Hematopoietic multipotent progenitor cell treated with erythropoietin and hydrocortisone succinate and interleukin-3 and kit ligand, for 8 days (in vitro differentiated cells): ENCODE data around the gene EGFR.
A peak's percentile ranks its signal among the peaks of the same experiment; 100 is the strongest.

Experiments
- DNase-seq: peaks from one replicate; pipeline ENCODE4 v3.0.0-alpha.2; 2015

Gene EGFR

DNA sequence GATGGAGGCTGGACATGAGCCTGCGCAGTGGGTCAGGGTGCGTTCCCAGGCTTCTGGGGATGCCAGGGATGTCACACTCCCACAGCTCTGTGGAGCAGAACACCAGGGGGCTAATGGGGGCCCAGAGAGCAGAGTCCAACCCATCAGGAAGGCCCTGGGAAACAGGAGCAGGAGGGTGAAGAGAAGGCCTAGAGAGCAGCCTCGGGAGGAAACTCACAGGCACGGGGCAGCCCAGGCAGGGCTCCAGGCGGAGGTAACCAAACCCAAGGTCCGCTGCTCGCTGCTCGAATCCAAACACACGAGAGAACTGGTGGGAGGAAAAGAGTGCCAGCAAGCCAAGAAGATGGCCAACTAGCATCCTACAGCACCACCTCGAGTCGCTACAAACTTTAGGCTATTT is 215.6 kb downstream of the EGFR start:
- no peak for DNase-seq

DNA sequence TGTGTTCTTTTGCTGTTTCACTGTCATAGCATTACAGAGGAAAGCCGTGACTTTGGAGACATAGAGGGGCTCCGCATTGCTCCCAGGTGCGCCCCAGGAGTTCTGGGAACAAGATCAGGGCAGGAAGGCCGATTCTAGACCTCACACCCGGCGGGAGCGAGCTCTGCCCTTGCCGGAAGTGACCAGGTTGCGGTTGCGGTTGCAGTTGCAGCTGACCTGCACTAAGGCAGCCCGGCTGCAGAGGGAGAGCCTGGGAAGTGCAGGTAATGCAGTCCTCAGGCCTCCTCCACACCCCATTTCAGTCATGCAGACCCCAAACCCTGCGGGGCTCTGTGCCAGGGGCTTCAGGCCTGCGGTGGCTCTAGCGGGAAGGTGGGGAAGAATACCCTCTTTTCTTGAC is 216.3 kb downstream of the EGFR start:
- no peak for DNase-seq

DNA sequence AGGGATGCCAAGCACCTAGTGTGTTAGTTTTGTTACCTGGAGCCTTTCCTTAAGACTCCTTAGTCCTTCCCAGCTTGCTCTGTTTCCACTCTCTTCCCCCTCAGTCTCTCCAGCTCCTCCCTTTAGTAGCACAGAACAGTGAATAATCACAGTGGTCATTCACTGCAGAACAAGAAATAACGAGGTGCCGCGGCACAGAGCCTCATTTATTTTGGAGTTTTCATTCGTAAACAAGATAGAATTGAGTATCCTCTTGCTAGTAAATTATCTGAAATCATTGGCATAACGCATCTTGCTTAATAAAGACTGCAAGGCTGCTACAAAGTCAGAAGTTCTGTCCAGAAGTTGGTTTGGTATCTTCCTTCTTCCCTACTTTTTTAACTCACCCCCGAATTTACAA is 217.0 kb downstream of the EGFR start:
- DNase-seq = no peak

DNA sequence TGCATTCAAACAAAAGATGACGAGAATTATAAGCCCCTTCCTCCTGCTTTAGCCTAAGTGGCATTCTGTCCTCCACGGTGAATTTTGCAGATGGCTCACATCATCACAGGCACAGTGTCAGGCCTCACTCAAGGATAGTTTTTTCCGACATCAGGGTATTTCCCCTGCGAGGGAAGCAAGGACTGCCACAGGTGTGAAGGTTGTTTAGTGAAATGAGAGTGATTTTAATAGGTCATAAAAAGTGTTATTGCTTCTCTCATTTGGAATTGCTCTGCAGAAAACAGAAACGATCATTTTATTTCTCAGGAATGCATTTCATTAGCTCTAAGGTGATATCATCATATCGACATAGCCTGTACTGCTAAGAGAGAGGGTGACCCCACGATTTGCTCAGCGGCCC is 217.7 kb downstream of the EGFR start:
- no peak for DNase-seq

DNA sequence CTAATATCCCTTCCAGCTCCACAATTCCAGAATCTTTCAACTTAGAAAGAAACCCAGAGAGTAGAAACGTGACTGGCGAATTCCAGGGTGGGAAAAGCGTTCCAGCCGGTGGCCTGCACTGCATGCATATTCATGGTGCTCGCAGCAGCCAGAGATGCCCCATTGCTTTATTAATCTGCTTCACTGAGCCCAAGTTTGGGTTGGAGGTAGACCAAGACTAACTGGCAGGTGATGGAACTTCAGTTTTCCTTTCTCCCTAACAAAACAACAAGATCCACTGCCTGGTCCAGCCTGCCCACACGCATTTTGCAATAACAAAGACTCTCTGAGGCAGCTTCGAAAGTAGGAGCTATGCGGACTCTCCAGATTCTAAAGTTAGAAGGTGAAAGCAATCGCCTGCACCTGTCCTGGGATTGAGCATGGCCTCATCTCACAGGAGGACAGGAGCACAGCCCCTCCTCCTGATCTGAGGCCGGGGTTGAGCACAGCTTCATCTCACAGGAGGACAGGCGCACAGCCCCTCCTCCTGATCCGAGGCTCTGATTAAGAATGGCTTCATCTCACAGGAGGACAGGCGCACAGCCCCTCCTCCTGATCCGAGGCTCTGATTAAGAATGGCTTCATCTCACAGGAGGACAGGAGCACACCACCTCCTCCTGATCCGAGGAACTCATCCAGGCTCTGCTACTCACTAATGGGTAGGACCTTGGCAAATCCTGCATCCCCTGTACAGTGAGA is 218.5 kb downstream of the EGFR start:
- no peak for DNase-seq

DNA sequence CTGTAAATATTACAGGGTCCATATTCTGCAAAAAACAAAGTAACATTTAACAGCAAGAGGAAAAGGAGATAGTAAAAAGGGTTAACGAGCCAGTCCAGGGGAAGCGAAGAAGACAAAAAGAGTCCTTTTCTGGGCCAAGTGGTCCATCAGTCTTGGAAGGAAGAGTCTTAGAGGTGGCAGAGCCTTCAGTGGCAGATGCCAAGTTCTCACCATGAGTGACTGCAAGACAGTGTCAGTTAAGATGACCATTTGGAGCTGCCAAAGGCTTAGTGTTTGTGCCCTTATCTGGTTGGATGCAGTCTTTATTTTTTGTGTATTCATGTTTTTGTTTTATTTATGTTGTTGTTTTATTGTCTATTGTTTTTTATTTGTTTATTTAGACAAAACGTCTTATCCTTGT is 220.6 kb downstream of the EGFR start:
- no peak for DNase-seq

DNA sequence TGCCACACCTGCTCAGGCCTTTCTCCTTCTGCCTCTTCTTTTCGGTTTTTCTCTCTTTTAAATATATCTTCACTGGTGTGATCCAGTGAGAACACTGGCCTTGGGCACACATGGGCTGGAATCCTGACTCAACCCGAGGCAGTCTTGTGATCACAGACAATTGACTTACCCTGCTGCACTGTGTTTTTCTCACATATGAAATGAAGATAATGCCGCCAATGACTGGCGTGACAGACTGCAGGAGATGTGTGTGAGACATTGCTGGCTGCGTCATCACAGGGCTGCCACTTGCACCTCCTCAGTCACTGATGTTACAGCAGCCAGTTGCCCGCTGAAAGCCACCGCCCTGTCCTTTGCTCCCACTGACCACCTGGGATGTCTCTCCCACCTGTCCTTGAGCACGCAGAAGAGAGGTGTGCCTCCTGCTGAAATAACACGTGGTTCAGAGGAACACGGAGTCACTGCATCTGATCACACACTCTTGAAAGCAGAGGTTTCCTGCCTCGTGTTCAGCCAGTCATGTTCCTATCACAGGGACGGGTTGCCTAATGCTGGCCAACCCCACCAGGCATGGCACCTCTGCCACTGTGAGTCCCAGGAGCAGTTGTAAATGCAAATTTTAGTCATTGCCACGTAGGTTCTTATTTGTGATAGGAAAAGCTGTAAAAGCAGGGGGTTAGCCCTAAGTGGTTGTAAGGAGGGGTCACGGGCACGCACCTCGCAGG is 221.8 kb downstream of the EGFR start:
- no peak for DNase-seq

DNA sequence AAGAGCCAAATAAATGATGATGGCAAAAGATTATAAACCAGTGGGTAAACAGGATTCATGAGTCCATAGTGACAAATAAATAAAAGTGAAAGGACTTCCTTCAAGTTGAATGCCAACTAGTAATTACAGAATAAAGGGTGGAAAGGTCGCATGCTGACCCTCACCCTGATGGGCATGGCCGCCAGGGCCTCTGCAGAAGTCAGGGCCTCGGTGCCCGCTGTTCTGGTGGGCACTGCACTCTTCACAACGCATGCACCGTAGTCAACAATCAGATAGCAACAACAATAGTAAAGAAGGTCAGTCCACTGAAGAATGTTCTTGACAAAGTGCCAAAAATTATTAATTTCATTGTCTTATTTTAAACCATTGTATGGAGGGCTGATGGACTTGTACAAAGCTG is 223.1 kb downstream of the EGFR start:
- no peak for DNase-seq

DNA sequence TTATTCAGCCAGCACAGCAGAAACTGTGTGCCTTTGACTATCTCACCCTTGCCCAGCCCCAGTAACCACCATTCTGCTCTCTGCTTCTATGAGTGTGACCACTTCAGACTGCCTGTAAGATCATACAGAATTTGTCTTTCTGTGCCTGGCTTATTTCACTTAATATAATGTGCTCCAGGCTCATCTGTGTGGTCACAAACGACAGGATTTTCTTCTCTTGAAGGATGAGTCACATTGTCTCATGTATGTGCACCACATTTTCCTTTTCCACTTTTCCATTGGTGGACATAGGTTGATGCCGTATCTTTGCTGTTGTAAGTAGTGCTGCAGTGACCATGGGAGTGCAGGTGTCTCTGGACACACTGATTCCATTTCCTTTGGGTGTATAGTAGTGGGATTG is 223.8 kb downstream of the EGFR start:
- no peak for DNase-seq

DNA sequence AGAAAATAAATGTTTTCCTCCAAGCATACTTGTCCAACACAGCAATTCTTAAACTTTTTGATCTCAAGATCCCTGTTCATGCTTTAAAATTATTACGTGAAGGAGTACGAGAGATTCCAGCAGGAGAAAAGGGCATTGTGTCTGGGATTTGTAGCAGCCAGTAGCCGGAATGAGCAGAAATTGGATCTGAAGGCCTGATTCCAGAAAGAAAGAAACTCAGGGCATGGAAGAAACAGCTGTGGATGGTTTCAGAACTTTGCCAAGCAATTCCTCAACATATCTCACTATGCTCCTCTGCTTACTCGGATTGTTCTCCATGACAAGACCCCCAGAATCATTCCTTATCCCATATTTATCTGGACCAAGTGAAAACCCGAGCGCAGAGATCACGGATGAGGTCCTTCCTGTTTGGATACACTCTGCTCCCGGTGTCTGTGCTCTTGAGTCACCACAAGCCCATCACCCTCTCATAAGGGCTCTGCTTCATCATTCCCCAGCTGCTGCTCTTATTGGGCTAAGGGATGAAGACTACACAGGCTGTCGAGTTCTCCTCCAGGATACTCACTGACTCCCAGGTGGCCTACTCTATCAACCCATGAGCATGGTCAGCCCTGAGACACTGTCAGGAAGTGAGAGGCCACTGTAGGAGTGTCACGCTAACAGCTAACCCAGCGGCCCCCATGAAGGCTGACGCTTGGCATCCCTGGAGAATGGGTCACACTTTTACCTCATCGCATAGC is 225.4 kb downstream of the EGFR start:
- DNase-seq = no peak

DNA sequence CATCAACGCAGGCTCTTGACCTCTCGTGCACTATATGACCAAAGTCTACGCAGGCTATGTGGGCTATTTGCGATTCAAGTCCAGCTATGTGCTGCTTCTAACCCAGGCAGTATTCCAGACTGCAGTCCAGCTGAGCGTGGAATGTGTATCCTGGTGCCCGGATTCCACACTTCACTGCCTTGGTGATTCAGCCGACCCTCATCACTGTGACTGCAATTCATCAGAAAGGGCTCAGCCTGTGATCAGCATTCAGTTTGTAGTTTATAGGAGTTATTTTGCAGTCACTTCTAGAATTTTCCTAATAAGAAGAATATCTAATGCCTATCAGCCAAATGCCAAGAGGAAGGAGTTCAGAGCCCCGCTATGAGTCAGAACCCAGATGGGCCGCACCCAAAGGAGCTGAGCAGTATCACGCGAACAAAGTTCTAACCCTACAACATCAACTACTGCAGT is 226.5 kb downstream of the EGFR start:
- DNase-seq = no peak

DNA sequence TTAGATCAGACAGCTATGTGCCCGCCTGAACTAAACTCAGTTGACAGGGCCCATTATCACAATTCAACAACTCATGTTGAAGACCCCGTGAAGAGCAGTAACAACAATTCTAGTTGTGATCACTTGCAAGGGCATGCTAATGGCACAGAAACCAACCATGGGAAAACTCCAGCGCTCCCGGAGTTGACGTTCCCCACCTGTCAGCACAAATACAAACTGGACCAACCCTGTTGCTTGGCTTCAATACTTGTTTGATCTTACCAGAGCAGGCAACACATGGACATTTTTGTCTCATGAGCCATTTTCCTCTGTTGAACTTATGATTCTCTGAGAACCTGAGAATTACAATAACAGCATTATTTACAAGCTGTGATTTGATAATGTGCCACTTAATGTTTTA is 227.4 kb downstream of the EGFR start:
- DNase-seq = no peak

DNA sequence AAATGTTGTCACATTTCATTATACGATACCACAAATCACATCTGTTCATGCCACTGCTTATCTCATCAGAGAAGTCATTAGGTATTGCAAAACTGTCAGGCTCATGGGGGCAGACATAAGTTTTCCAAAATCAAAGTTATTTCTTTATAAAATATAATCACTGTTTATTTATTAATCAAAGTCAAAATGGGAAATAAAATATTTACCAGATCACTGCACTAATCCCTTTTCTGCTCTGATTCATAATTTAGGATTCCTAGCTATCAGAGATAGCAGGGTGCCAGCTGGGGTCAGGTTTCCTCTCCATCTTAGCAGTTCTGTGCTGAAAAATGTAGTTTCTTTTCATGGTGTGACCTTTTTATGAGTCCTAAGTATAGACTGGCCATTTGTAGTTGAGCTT is 228.6 kb downstream of the EGFR start:
- no peak for DNase-seq

DNA sequence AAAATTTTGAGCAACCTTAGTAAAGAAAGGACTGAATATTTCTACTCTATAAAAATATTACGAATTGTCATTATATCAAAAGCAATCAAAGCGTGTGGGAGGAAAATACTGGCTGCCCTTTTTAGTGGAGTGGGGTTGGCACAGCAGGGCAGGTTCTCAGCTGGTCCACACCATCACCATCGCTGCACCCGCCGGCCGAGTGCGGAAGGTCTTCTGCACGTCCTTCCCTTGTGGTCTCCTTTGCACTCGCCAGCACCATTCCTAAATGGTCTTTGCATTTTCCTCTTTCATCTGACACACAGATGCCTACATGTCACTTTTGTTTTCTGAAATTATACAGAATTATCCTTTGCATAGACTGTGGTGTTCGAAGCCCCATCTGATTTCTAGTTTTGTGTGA is 229.7 kb downstream of the EGFR start:
- DNase-seq = no peak

DNA sequence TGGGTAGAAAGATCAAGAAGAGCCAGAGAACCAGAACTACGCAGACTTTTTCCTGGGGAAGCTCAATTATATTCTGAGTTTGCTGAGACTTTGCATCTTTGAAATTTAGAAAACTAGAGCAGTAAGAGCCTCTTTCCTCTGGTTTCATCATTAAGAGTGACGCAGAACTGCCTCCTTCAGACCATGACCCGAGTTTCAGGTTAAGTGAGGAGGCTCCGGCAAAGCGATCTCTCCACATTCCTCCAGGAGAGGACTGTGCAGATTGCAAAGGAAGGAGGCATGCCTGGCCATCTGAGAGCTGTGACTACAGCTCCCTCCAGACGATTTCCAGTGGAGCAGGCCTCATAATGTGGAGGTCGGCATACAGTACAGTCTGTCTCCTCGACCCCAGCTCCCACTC is 230.5 kb downstream of the EGFR start:
- no peak for DNase-seq

DNA sequence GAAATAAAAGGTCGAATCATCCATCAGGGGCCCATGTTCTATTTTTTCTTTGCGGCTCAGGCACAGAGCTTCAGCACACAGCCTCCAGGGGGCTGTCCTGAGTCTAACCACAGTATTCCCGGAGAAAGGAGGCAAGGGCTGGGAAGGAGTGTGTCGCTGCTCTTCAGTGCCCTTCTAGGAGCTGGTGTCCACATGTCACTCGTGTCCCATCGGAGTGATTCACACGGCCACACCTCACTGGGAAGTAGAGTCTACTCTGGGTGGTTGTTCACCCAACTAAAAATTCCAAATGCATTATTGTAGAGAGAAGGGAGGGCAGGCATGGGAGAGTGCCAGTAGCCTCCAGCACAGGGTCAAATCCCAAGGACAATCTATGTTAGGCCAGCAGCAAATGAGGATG is 231.5 kb downstream of the EGFR start:
- DNase-seq = peak; percentile 7

DNA sequence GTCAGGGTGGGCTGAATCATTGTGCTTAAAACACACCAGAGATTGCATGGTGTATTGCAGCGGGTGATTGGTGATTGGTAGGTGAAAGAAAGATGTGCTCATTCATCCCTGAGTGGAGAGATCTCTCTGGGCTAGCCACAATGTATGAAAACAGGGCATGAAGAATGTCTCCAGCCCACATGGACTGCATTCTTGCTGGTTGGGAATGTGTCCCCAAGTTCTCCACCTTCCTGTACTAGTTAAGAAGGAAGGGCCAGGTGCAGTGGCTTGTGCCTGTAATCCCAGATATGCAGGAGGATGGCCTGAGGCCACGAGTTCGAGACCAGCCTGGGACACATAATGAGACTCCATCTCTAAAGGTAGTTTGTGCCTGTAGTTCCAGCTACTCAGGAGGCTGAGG is 232.5 kb downstream of the EGFR start:
- no peak for DNase-seq

DNA sequence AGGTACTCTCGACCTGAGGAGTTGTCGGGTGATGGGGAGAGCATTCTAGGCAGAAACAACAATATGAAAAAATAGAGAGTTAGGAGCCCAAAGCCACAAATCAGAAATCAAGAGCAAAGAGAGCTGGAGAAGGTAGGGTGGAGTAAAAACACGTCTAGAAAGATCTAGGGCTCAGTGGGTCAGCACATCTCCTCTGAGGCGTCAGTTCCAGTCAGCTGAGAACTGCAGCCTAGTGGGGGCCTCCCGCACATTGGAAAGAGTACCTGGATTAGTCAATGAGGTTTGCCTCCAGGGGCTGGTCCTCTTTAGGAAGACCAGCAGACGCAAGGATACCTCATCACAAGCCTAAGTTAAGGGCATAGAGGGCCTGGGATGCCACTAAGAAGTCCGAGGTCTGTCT is 233.1 kb downstream of the EGFR start:
- no peak for DNase-seq

DNA sequence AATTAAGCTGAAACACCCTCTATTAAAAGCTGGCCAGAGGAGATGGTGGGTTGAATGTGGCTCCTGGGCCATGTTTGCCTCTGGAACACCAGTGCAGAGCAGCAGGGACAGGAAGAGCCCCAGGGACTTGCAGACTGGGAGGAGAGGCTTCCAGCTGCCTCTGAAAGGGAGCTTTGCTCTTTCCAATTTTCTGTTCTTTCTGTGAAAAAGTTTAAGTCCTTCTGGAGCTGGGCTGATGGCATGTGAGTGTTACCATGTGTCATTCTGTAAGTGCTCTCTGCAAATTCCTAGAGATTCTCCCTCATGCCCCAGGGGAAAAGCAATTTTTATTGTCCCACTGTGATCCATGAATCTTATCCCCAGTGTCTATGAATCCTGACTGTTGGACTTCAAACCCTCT is 233.6 kb downstream of the EGFR start:
- no peak for DNase-seq

DNA sequence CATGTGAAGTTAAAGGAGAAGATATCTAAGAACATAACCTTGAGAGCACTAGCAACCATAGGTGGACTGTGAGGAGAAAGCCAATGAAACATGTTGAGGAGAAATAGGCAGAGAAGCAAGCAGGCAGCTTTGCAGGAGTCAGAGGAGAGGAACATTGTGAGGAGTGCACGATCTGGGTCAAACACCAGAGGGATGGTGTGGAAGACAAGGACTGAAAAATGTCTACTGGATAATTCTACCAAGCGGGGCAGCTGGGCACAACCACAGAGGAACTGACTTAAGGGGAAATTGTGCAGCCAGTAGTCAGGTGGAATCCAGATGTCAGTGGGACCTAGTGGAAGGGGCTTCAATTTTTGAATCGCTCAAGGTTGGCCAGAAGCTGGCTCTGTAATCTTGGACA is 234.4 kb downstream of the EGFR start:
- DNase-seq = no peak

DNA sequence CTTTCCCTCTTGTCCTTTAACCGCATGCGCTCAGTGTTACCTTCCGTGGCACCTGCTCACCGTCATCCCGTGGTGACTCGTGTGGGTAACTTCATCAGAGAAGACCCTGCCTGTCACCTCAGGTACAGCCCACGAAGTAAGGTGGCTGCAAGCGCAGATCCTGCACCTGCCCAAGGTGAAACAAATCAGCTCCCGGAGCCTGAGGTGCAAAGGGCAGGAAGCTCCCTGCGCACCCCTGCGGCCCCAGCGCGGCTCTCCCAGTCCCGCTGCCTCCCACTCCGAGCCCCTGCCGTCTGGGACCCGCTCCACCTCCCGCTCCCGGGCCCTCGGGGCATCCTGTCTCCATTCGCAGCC is 235.4 kb downstream of the EGFR start:
- DNase-seq = no peak

DNA sequence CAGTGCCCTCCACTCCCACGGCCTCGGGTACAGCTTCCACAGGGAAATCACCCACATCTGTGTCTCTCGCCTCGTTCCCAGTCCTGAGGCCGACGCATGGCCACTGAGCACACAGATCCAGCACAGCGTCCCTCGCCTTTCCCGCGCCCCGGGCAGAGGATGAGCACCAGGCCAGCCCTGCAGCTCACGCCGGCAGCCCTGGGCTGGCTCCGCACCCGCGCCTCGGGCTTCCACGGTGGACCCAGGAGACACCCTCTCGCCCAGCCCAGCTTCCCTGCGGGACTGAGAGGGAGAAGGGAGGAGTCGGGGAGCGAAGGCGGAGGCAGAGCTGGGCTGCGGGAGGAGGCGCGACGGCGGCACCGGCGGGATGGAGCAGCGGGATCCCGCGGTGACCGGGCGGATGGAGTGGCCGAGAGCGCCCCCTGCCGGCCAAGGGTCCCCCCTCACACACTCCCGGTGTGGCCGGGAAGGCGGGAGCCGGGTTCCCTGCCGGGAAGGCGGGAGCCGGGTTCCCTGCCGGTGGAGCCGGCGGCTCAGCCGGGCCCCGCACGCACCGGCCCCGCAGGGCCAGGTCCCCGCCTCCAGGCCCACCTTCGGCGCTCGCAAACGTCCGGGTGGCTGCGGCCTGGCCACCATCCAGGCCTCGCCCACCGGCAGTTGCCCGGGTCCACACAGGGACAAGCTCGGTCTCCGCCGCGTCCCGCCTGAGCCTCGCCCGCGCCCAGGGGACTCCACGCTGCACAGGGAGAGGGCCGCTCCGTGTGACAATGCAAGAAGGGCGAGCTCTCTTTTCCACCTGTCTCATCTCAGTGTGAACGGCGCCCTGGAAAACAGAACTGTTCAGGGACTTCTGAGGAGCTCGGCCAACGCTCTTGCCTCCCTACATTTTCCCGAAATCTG is 236.0 kb downstream of the EGFR start:
- peak; percentile 40 for DNase-seq
